ENCODE measurements around the gene TNFRSF17.
"Not testable (repeated sequence)": the region's sequence is repeated elsewhere in the genome, so short reads cannot be mapped to it uniquely, and the experiment has no call there.

Gene TNFRSF17

DNA sequence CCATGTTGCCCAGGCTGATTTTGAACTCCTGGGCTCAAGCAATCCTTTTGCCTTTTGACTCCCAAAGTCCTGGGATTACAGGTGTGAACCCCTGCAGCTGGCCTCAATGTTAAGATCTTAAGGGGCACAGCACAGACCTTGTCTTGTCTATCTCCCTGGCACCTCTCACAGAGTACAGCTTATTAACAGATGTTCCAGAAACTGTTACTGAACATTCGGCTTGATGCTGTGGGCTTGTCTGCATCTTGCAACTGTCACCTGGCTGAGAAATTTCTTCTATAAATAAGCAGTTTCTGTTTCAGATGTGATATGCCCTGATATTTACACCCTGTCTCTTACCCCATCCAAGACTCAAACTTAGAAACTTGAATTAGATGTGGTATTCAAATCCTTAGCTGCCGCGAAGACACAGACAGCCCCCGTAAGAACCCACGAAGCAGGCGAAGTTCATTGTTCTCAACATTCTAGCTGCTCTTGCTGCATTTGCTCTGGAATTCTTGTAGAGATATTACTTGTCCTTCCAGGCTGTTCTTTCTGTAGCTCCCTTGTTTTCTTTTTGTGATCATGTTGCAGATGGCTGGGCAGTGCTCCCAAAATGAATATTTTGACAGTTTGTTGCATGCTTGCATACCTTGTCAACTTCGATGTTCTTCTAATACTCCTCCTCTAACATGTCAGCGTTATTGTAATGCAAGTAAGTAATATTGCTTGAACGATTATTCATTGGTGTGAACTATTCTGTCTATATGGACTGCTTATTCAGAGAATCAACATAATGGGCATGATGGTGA lies at the start of gene TNFRSF17:
Gene TNFRSF17, plus strand, starts transcription at position 450 of the 791 bp plus-strand sequence. Its CDS starts 115 bp downstream, at position 565.
- no peak for DNase-seq

- peak; percentile 80 for DNase-seq
Observed at GRCh38 chr16:11915644-11916523, 49.1 kb upstream of the TNFRSF17 start, which contains the start of gene GSPT1. Gene GSPT1 (minus strand): TSS chr16:11915956. CDS start chr16:11915720, 236 bp downstream.

- DNase-seq, result no peak
Observed at GRCh38 chr16:11916524-11917285, 48.3 kb upstream of the TNFRSF17 start.

DNA sequence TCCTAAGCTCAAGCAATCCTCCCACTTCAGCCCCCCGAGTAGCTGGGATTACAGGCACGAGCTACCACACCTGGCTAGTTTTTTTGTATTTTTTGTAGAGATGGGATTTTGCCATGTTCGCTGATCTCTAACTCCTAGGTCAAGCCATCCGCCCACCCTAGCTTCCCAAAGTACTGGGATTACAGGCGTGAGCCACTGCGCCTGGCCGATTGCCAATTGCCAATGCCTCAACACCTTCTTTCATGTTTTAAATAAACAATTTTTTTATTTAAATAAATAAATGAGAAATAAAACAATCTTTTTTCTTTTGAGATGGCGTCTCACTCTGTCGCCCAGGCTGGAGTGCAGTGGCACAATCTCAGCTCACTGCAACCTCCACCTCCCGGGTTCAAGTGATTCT lies 41.0 kb upstream of the TNFRSF17 start:
- not testable (repeated sequence) for DNase-seq

GRCh38 chr16:11927350-11927749 lies 37.7 kb upstream of the TNFRSF17 start:
- not testable (repeated sequence) for DNase-seq

DNA sequence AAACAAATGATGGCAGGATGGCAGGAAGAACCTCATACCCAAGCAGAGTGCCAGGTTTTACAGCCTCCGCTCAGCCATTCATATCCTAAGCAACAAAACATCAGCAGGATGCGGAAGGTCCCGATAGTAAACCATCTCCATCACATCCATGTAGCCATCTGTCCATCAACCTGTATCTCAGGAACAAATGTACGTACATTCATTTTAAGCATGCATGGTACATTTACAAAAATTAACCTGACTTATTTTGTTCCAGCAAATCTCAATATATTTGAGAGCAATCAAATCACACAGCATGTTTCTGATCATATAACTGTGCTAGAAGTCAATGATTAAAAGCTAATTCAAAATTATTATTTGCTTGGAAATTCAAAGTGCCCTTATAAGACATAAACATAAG lies 23.1 kb upstream of the TNFRSF17 start, which contains the start of gene NPIPB2:
Gene NPIPB2, minus strand, starts transcription at position 101 of the 400 bp plus-strand sequence. Its CDS starts 0 bp downstream, at position 101.
- not testable (repeated sequence) for DNase-seq

DNA sequence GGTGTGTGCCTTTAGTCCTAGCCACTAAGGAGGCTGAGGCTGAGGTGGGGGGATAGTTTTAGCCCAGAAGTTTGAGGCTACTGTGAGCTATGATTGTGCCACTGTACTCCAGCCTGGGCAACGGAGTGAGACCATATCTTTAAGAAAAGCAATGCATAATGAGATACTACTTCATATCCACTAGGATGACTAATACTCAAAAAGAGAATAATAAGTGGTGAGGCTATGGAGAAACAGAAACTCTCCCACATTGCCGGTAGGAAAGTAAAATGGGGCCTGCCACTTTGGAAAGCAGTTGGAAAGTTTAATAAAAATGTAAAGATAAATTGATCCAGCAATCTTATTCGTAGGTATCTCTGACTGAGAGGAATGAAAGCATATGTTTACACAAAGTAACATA lies 18.6 kb upstream of the TNFRSF17 start:
- DNase-seq, result no peak

- DNase-seq, result no peak
Observed at GRCh38 chr16:11948819-11949218, 16.2 kb upstream of the TNFRSF17 start.

GRCh38 chr16:11949527-11949926 lies 15.5 kb upstream of the TNFRSF17 start:
- no peak for DNase-seq

DNA sequence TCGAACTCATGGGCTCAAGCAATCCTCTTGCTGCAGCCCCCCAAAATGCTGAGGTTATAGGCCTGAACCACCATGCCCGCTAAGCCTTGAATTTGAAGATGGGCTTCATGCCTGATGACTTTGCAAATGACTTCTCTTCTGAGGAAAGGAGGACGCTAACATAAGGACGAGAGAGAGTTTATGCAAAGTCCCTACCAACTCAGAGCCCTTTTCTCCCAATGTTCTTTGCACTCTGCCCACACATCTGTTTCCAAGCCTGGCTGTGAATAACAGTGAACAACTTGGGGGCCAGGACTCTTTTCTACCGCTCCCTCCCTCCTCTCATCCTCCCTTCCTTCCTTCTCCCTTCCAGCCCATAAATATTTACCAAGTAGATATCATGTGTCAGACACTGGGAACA lies 14.6 kb upstream of the TNFRSF17 start:
- no peak for DNase-seq

- not testable (repeated sequence) for DNase-seq
Observed at GRCh38 chr16:11953576-11953975, 11.4 kb upstream of the TNFRSF17 start.

DNA sequence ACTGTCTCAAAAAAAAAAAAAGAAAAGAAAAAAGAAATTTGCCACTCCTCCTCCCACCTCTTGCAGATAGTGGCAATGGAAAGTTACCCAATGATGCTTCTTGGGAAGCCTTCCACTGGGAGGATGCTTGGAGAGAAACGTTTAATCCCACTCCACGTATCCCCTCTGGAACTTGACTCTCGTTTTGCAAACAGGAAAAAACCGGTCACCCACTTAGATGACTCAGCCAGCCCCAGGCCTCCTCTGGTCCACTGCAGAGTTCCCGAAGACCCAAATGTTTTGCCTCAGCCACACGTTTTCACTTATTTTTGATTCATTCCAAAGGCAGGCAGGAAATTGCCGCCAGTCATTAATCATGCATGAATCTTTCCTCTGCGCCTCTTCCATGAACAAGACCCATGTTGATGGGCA lies 9.3 kb upstream of the TNFRSF17 start:
- DNase-seq, result no peak

DNA sequence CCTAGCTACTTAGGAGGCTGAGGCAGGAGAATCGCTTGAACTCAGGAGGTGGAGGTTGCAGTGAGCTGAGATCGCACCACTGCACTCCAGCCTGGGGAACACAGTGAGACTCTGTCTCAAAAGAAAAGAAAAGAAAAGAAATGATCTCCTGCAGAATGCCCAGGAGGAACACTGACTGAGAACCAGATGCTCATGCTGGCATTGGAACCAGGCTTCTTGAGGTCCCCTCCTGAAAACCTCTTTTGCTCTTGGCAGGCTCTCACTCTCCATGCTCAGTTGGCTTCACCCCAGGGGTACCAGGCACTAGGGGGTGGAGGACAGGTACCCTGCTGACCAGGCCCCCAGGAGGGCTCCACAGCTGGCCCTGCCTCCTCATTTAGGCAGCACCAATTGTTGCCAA lies 8.5 kb upstream of the TNFRSF17 start:
- no peak for DNase-seq

GRCh38 chr16:11957591-11958395 lies 7.2 kb upstream of the TNFRSF17 start:
- DNase-seq, result no peak

GRCh38 chr16:11962457-11962856 lies 2.6 kb upstream of the TNFRSF17 start:
- not testable (repeated sequence) for DNase-seq

DNA sequence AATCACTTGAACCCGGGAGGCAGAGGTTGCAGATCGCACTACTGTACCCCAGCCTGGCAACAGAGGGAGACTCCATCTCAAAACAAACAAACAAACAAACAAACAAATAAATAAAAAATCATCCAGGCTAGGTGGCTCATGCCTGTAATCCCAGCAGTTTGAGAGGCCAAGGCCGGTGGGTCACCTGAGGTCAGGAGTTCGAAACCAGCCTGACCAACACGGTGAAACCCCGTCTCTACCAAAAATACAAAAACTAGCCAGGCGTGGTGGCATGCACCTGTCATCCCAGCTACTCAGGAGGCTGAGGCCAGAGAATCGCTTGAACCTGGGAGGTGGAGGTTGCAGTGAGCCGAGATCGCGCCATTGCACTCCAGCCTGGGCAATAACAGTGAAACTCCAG lies 2.0 kb upstream of the TNFRSF17 start:
- DNase-seq, result not testable (repeated sequence)

GRCh38 chr16:11963706-11964105 lies 1.3 kb upstream of the TNFRSF17 start:
- no peak for DNase-seq

DNA sequence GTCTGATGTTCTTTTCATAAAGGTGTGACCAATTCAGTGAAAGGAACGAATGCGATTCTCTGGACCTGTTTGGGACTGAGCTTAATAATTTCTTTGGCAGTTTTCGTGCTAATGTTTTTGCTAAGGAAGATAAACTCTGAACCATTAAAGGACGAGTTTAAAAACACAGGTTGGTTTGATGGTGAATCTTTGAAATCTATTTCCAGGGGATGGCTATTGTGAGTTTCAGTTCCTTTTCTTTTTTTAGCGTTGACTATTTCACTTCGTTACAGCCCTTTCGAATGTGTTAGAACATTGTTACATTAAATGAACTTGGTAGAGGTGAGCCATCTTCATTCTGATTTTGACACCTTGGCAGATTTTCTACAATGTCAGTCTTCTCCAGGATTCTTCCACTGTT lies 1.2 kb downstream of the TNFRSF17 start:
- DNase-seq, result no peak

- no peak for DNase-seq
Observed at GRCh38 chr16:11967195-11967911, 2.3 kb downstream of the TNFRSF17 start.

DNA sequence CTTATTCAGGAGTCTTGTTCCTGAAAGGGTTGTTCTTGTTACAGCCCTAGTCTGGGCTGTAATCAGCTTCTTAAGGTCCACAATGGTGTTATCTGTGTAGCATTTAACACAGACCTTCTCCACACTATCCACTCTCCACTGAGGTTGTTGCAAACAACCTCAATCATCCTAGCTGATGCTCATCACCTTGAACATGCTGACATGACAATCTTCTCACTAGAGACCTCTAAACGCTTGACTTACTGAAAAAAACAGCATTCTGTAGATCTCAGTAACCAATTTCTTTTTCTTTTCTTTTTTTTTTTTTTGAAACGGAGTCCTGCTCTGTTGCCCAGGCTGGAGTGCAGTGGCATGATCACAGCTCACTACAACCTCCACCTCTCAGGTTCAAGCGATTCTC lies 3.6 kb downstream of the TNFRSF17 start:
- no peak for DNase-seq

DNA sequence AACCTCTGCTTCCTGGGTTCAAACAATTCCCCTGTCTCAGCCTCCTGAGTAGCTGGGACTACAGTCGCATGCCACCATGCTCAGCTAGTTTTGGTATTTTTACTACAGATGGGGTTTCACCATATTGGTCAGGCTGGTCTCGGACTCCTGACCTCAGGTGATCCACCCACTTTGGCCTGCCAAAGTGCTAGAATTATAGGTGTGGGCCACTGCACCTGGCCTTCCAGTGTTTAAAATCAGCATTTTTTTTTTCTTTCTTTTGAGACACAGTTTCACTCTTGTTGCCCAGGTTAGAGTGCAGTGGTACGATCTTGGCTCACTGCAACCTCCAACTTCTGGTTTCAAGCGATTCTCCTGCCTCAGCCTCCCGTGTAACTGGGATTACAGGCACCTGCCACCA lies 5.3 kb downstream of the TNFRSF17 start:
- DNase-seq, result not testable (repeated sequence)

All from SIG-M5 (cell line).